Brain microvascular endothelial cell (primary cell): ENCODE results near the gene SLC16A7.

Experiments used
- DNase-seq: peaks from one replicate; pipeline ENCODE4 v3.0.0-alpha.2; 2020
- H3K27ac ChIP-seq: fragments of 250-450 bp; sonication (Bioruptor Pico); 2 replicates; pipeline ENCODE4 v1.5.1; 2020; ENCODE audit warnings: mild to moderate bottlenecking, moderate library complexity
- H3K27me3 ChIP-seq: fragments of 250-450 bp; sonication (Bioruptor Pico); replicated peaks from 2 replicates; pipeline ENCODE4 v1.5.1; 2020; ENCODE audit warnings: mild to moderate bottlenecking
- H3K36me3 ChIP-seq: fragments of 250-450 bp; sonication (Bioruptor Pico); replicated peaks from 2 replicates; pipeline ENCODE4 v1.5.1; 2020; ENCODE audit warnings: mild to moderate bottlenecking
- H3K4me3 ChIP-seq: 2 replicates; pipeline ENCODE4 v1.5.1; 2011; ENCODE audit warnings: low read depth, mild to moderate bottlenecking, control low read depth, low read length, moderate library complexity
- CTCF ChIP-seq: IDR thresholded peaks from 2 replicates; pipeline ENCODE4 v1.5.1; 2011; ENCODE audit warnings: low read depth, mild to moderate bottlenecking, moderate library complexity, low read length, control low read depth, inconsistent platforms; ENCODE audit errors: missing control alignments
- in situ Hi-C: cut with HindIII; loops from 2 replicates; pipeline ENCODE4 v1.10.0; 2017; ENCODE audit warnings: low sequenced_read_pairs, low pct_ligation_motif_present

The SLC16A7 gene

DNA sequence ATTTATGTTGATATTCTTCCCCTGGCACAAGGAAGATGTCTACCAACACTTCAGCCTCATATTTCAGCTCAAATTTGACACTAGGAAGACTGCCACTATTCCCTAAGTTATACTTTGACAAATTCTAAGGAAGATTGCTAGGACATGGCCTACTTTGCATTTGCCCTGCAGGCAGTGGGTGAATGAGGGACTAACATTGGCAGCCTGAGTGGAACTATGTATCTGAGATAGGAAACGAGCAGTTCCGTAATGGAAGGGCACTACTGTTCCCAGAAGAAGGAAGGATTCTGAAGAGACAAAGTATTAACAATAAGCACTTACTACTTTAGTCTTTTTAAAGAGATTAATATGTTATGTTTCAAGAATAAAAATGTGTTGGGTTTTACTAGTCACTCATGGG is 115.1 kb downstream of the SLC16A7 start:
- Histone ChIP-seq H3K27me3 (no peaks in the 10 kb centered on the region), H3K36me3 (no peaks in the 10 kb centered on the region), H3K4me3 (no peak overlapping the region), H3K27ac (no peak overlapping the region)
- no peak for TF ChIP-seq CTCF
- DNase-seq = no peak
- in situ Hi-C loops = no loop called here

- no peak for DNase-seq
- H3K27ac ChIP-seq = no peak overlapping the region
- no peak overlapping the region for H3K4me3 ChIP-seq
- no peak for TF ChIP-seq CTCF
- H3K27me3 ChIP-seq = no peaks in the 10 kb centered on the region
- H3K36me3 ChIP-seq = no peaks in the 10 kb centered on the region
- in situ Hi-C loops = no loop called here
These were observed 119.6 kb downstream of the SLC16A7 start for GRCh38 chr12:59715434-59715833.

DNA sequence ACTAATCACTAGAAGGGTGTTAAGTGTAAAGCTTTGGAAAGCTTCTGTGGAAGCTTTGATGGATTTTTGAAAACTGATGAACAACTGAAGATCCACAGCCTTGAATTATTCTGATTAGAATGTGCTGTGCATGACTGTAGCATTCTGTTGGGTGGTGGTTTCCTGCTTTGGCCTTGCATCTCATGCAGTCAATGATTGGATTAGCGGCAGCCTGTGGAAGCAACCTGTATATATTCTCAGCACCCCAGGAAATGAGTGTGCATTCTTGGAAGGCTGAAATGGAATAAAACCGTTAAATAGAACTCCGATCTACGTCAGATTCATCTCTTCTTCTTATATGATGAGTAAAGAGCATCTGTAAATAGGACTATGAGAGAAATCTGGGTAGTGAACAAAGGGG is 120.2 kb downstream of the SLC16A7 start:
- no peak overlapping the region for H3K4me3 ChIP-seq
- DNase-seq = peak; percentile 7
- H3K27me3 ChIP-seq = no peaks in the 10 kb centered on the region
- in situ Hi-C loops = no loop called here
- H3K36me3 ChIP-seq = no peaks in the 10 kb centered on the region
- H3K27ac ChIP-seq = no peak overlapping the region
- no peak for TF ChIP-seq CTCF

GRCh38 chr12:59717436-59717835 is 121.6 kb downstream of the SLC16A7 start:
- DNase-seq = no peak
- TF ChIP-seq CTCF = no peak
- no peaks in the 10 kb centered on the region for H3K36me3 ChIP-seq
- H3K27me3 ChIP-seq = no peaks in the 10 kb centered on the region
- H3K27ac ChIP-seq = no peak overlapping the region
- H3K4me3 ChIP-seq = no peak overlapping the region
- in situ Hi-C loops = no loop called here

- in situ Hi-C loops = no loop called here
- Histone ChIP-seq H3K27ac (no peak overlapping the region), H3K36me3 (no peaks in the 10 kb centered on the region), H3K4me3 (no peak overlapping the region), H3K27me3 (no peaks in the 10 kb centered on the region)
- TF ChIP-seq CTCF = no peak
- no peak for DNase-seq
These were observed 123.9 kb downstream of the SLC16A7 start for GRCh38 chr12:59719701-59720100.

- Histone ChIP-seq H3K27me3 (no peaks in the 10 kb centered on the region), H3K27ac (no peak overlapping the region), H3K36me3 (no peaks in the 10 kb centered on the region), H3K4me3 (no peak overlapping the region)
- no peak for DNase-seq
- TF ChIP-seq CTCF = no peak
- in situ Hi-C loops = no loop called here
These were observed 127.7 kb downstream of the SLC16A7 start for GRCh38 chr12:59723520-59723919.
